GM21447 (cell line): Measurements from ENCODE around the gene IFNE.
"Not testable (repeated sequence)": the region's sequence is repeated elsewhere in the genome, so short reads cannot be mapped to it uniquely, and the experiment has no call there.

Experiments used
- ATAC-seq: cut with Tn5 transposase; IDR thresholded peaks from one replicate; pipeline ENCODE4 v1.9.1; 2021; ENCODE audit not compliant: unreplicated experiment

The IFNE gene

GRCh38 chr9:21499912-21500311, 17.8 kb upstream of the IFNE start:
- ATAC-seq, result no peak

GRCh38 chr9:21491756-21492155, 9.6 kb upstream of the IFNE start:
- no peak for ATAC-seq

GRCh38 chr9:21481470-21482056, 550 bp downstream of the IFNE start:
- ATAC-seq, result no peak

- no peak for ATAC-seq
These were observed 2.9 kb downstream of the IFNE start for GRCh38 chr9:21479152-21479702.

- no peak for ATAC-seq
These were observed 4.6 kb downstream of the IFNE start for GRCh38 chr9:21477466-21477865.

GRCh38 chr9:21473236-21473635, 8.9 kb downstream of the IFNE start:
- no peak for ATAC-seq

GRCh38 chr9:21470126-21470525, 12.0 kb downstream of the IFNE start:
- ATAC-seq, result no peak

GRCh38 chr9:21465859-21466518, 16.1 kb downstream of the IFNE start:
- peak; percentile 76 for ATAC-seq

GRCh38 chr9:21465138-21465537, 17.0 kb downstream of the IFNE start:
- no peak for ATAC-seq

GRCh38 chr9:21461377-21461776, 20.7 kb downstream of the IFNE start:
- ATAC-seq, result no peak

GRCh38 chr9:21455320-21455719, 26.8 kb downstream of the IFNE start:
- no peak for ATAC-seq

- ATAC-seq, result no peak
These were observed 28.0 kb downstream of the IFNE start for GRCh38 chr9:21454149-21454548.

GRCh38 chr9:21452681-21453080, 29.4 kb downstream of the IFNE start:
- no peak for ATAC-seq

GRCh38 chr9:21450733-21451394, 31.2 kb downstream of the IFNE start:
- ATAC-seq, result no peak

GRCh38 chr9:21449312-21449711, 32.8 kb downstream of the IFNE start:
- not testable (repeated sequence) for ATAC-seq

- peak; percentile 95 for ATAC-seq
These were observed 38.1 kb downstream of the IFNE start for GRCh38 chr9:21443849-21444625.

- ATAC-seq, result no peak
These were observed 42.0 kb downstream of the IFNE start, which contains the start of gene IFNA1 for GRCh38 chr9:21440139-21440538. TSS of gene IFNA1 (plus strand) at chr9:21440439. CDS start at chr9:21440508, 69 bp downstream.

- not testable (repeated sequence) for ATAC-seq
These were observed 47.1 kb downstream of the IFNE start for GRCh38 chr9:21435015-21435383.

- no peak for ATAC-seq
These were observed 47.7 kb downstream of the IFNE start for GRCh38 chr9:21434202-21435014.

- peak; percentile 69 for ATAC-seq
These were observed 49.3 kb downstream of the IFNE start for GRCh38 chr9:21432672-21433425.
